A549 (cell line): ENCODE measurements around the gene DACT2. TPM values are rescaled to one million over a fixed set of nuclear protein-coding genes. Genes with fewer than 3 reads are reported as not detected.

Source experiments
- ATAC-seq, 2 experiments: fragments of 200-7000 bp in 1 of 2; fragments of >200 bp in 1 of 2; cut with Nextera tagmentation in 1 of 2; cut with Tn5 transposase in 1 of 2; 3 replicates each; pipeline versions ENCODE4 v1.8.0 to v1.9.1; 2018 to 2020; ENCODE audit warnings: mild to moderate bottlenecking in 1 of 2, moderate library complexity in 1 of 2
- CTCF ChIA-PET: fragments of 300-600 bp; sonication (Branson Sonifier 250); formaldehyde crosslinking; extraction: SDS; loops from one replicate; lab custom pipeline; 2021; ENCODE audit warnings: antibody characterized with exemption, inconsistent platforms; lab: Yijun Ruan, JAX
- POLR2A ChIA-PET: fragments of 350-600 bp; formaldehyde crosslinking; extraction: SDS; loops from one replicate; lab custom pipeline; 2021; ENCODE audit warnings: antibody characterized with exemption, inconsistent platforms; lab: Yijun Ruan, JAX
- DNase-seq, 2 experiments: peaks; one replicate each; pipeline versions ENCODE4 v3.0.0 to v3.0.0-alpha.2; 2011 to 2016; ENCODE audit warnings: low read depth in 1 of 2, low spot score in 1 of 2
- FAIRE-seq: peaks from 2 replicates; lab custom pipeline; 2011; peaks lifted over from hg19 to GRCh38; lab: Jason Lieb, UNC
- H3K27ac ChIP-seq, 2 experiments: fragments of >200 bp; sonication (Bioruptor Twin); formaldehyde crosslinking; 3 replicates each; pipeline ENCODE4 v1.5.1; 2016 to 2017
- H3K4me1 ChIP-seq: fragments of >200 bp; sonication (Bioruptor Twin); formaldehyde crosslinking; 3 replicates; pipeline ENCODE4 v1.6.1; 2016
- H3K4me2 ChIP-seq: fragments of >200 bp; sonication (Bioruptor Twin); formaldehyde crosslinking; 3 replicates; pipeline ENCODE4 v1.6.1; 2016
- H3K4me3 ChIP-seq: fragments of >200 bp; sonication (Bioruptor Twin); formaldehyde crosslinking; 3 replicates; pipeline ENCODE4 v1.5.1; 2016
- H3K9me3 ChIP-seq: fragments of >200 bp; sonication (Bioruptor Twin); formaldehyde crosslinking; 3 replicates; pipeline ENCODE4 v1.6.1; 2016
- BCL3 ChIP-seq: fragments of >200 bp; sonication (Bioruptor Twin); formaldehyde crosslinking; IDR thresholded peaks from 3 replicates; pipeline ENCODE4 v1.6.1; 2016
- CBX8 ChIP-seq: fragments of 200-600 bp; sonication (generic); IDR thresholded peaks from 2 replicates; pipeline ENCODE4 v1.6.1; 2016
- CHD4 ChIP-seq: fragments of 200-600 bp; sonication (generic); IDR thresholded peaks from 2 replicates; pipeline ENCODE4 v1.6.1; 2016; ENCODE audit warnings: antibody characterized with exemption, mild to moderate bottlenecking, borderline replicate concordance
- CTCF ChIP-seq: fragments of >200 bp; sonication (Bioruptor Twin); formaldehyde crosslinking; IDR thresholded peaks from 3 replicates; pipeline ENCODE4 v1.5.1; 2016
- E2F6 ChIP-seq: IDR thresholded peaks from 2 replicates; pipeline ENCODE4 v1.6.1; 2012; ENCODE audit warnings: low read depth, borderline replicate concordance
- EHMT2 ChIP-seq: fragments of 200-600 bp; sonication (generic); IDR thresholded peaks from 2 replicates; pipeline ENCODE4 v1.6.1; 2016; ENCODE audit warnings: antibody characterized with exemption, low read depth, mild to moderate bottlenecking, moderate library complexity
- EP300 ChIP-seq, 2 experiments: fragments of >200 bp; sonication (Bioruptor Twin); formaldehyde crosslinking; IDR thresholded peaks; 2 replicates in 1 of 2; 3 replicates in 1 of 2; pipeline ENCODE4 v1.6.1; 2016 to 2017
- ESRRA ChIP-seq: fragments of 150-350 bp; IDR thresholded peaks from 2 replicates; pipeline ENCODE4 v1.6.1; 2014; ENCODE audit warnings: mild to moderate bottlenecking, low read length, borderline replicate concordance
- FOSB ChIP-seq: fragments of 250-450 bp; sonication (Bioruptor Pico); IDR thresholded peaks from 2 replicates; pipeline ENCODE4 v1.5.0; 2020; ENCODE audit warnings: mild to moderate bottlenecking, moderate library complexity
- HEYL ChIP-seq: fragments of 250-450 bp; sonication (Bioruptor Pico); IDR thresholded peaks from 2 replicates; pipeline ENCODE4 v1.8.0; 2021; ENCODE audit warnings: mild to moderate bottlenecking, moderate library complexity
- HOXA7 ChIP-seq: fragments of 250-450 bp; sonication (Bioruptor Pico); IDR thresholded peaks from 2 replicates; pipeline ENCODE4 v1.5.0; 2020; ENCODE audit warnings: mild to moderate bottlenecking, moderate library complexity
- HOXB13 ChIP-seq: fragments of 250-450 bp; sonication (Bioruptor Pico); IDR thresholded peaks from 2 replicates; pipeline ENCODE4 v1.5.0; 2020; ENCODE audit warnings: low read depth, mild to moderate bottlenecking, moderate library complexity
- KDM1A ChIP-seq: fragments of 200-600 bp; sonication (generic); IDR thresholded peaks from 2 replicates; pipeline ENCODE4 v1.6.1; 2016; ENCODE audit warnings: low read depth, mild to moderate bottlenecking
- KDM5A ChIP-seq: fragments of 200-600 bp; sonication (generic); IDR thresholded peaks from 2 replicates; pipeline ENCODE4 v1.6.1; 2016; ENCODE audit warnings: antibody characterized with exemption, mild to moderate bottlenecking
- MAX ChIP-seq: IDR thresholded peaks from 2 replicates; pipeline ENCODE4 v1.6.1; 2012
- MAZ ChIP-seq: fragments of 150-350 bp; IDR thresholded peaks from 2 replicates; pipeline ENCODE4 v1.6.1; 2014; ENCODE audit warnings: antibody characterized with exemption, low read depth, low read length, borderline replicate concordance
- NFE2L2 ChIP-seq: fragments of 150-350 bp; conservative IDR thresholded peaks from 2 replicates; pipeline ENCODE4 v1.6.1; 2014; ENCODE audit warnings: low read length
- NPAS2 ChIP-seq: fragments of 250-450 bp; sonication (Bioruptor Pico); IDR thresholded peaks from 2 replicates; pipeline ENCODE4 v1.8.0; 2022; ENCODE audit warnings: mild to moderate bottlenecking, moderate library complexity, borderline replicate concordance
- NR3C1 ChIP-seq: fragments of >200 bp; sonication (Bioruptor Twin); formaldehyde crosslinking; IDR thresholded peaks from 3 replicates; pipeline ENCODE4 v1.6.1; 2017
- POLR2A ChIP-seq: IDR thresholded peaks from 2 replicates; pipeline ENCODE4 v1.6.1; 2012; ENCODE audit warnings: mild to moderate bottlenecking, low read length
- RAD21 ChIP-seq, 2 experiments: fragments of >200 bp in 1 of 2; sonication (Bioruptor Twin) in 1 of 2; formaldehyde crosslinking in 1 of 2; IDR thresholded peaks in 1 of 2; conservative IDR thresholded peaks in 1 of 2; 2 replicates in 1 of 2; 3 replicates in 1 of 2; pipeline ENCODE4 v1.6.1; 2012 to 2018; ENCODE audit warnings: inconsistent platforms in 1 of 2
- RCOR1 ChIP-seq: fragments of 150-350 bp; IDR thresholded peaks from 2 replicates; pipeline ENCODE4 v1.6.1; 2014; ENCODE audit warnings: antibody characterized with exemption, low read length, low read depth
- RFX5 ChIP-seq: fragments of 450-650 bp; IDR thresholded peaks from 2 replicates; pipeline ENCODE4 v1.7.1; 2014; ENCODE audit warnings: antibody characterized with exemption, mild to moderate bottlenecking, moderate library complexity
- SREBF2 ChIP-seq: fragments of 450-650 bp; IDR thresholded peaks from 2 replicates; pipeline ENCODE4 v1.6.1; 2014; ENCODE audit warnings: mild to moderate bottlenecking, moderate library complexity
- TFCP2L1 ChIP-seq: fragments of 250-450 bp; sonication (Bioruptor Pico); IDR thresholded peaks from 2 replicates; pipeline ENCODE4 v1.5.0; 2021; ENCODE audit warnings: mild to moderate bottlenecking
- USF2 ChIP-seq: fragments of 450-650 bp; IDR thresholded peaks from 2 replicates; pipeline ENCODE4 v1.6.1; 2014; ENCODE audit warnings: antibody characterized with exemption
- ZFP36 ChIP-seq: fragments of 450-650 bp; IDR thresholded peaks from 2 replicates; pipeline ENCODE4 v1.6.1; 2014; ENCODE audit warnings: borderline replicate concordance; ENCODE audit not compliant: partially characterized antibody
- ZNF302 ChIP-seq: fragments of 250-450 bp; sonication (Bioruptor Pico); IDR thresholded peaks from 2 replicates; pipeline ENCODE4 v1.9.0; 2021; ENCODE audit warnings: inconsistent platforms, mild to moderate bottlenecking, moderate library complexity
- WGBS: methylation state at CpG from one replicate; pipeline ENCODE4 v1.1.6; 2017; ENCODE audit errors: missing lambda C conversion rate; 5-methylcytosine and 5-hydroxymethylcytosine counted together
- polyA plus RNA-seq, 4 experiments: library from polyadenylated mRNA; depleted of rRNA in 3 of 4; stranded (reverse); fragments of >200 nt; fragmentation: RNase III in 1 of 4; extraction: RNeasy Plus Mini Kit Qiagen cat#74134 plus additional on column Dnase treatment in 1 of 4; gene quantifications; 2 replicates in 3 of 4; 3 replicates in 1 of 4; pipeline ENCODE4 v1.2.3, GENCODE V29; 2011 to 2017

The DACT2 gene
- polyA plus RNA-seq, 2 of the 4 experiments (the other 2 are of a cell fraction): 0.63 to 1.5 TPM

GRCh38 chr6:168338777-168339176, 19.2 kb upstream of the DACT2 start:
- DNase-seq (no peak), ATAC-seq (no peak), FAIRE-seq (no peak)
- Histone ChIP-seq H3K4me3 (no peak overlapping the region), H3K4me2 (no peak overlapping the region), H3K9me3 (no peaks in the 10 kb centered on the region), H3K27ac (no peak overlapping the region), H3K4me1 (no peaks in the 10 kb centered on the region)
- ChIA-PET CTCF (no interaction called here), POLR2A (no interaction called here)
- no peak for TF ChIP-seq CBX8
- TF ChIP-seq RAD21 (conservative IDR thresholded peaks at IDR 0.05 in 1 of 2, IDR thresholded peaks at IDR 0.05 in 1 of 2): no peak
- TF ChIP-seq EP300 (IDR thresholded peaks at IDR 0.05): no peak
- TF ChIP-seq ZFP36: no peak
- TF ChIP-seq RCOR1: no peak
- no peak for TF ChIP-seq KDM1A
- no peak for TF ChIP-seq NPAS2 (CRISPR knock-in tag)
- no peak for TF ChIP-seq HOXB13 (CRISPR knock-in tag)
- no peak for TF ChIP-seq MAX
- no peak for TF ChIP-seq FOSB
- no peak for TF ChIP-seq NR3C1
- no peak for TF ChIP-seq POLR2A
- no peak for TF ChIP-seq SREBF2
- TF ChIP-seq EHMT2: no peak
- 30% methylated on average over 7 of the region's 7 CpGs for WGBS

GRCh38 chr6:168336967-168337366, 17.4 kb upstream of the DACT2 start:
- no peak for FAIRE-seq
- Histone ChIP-seq H3K4me1 (no peaks in the 10 kb centered on the region), H3K27ac (no peak overlapping the region), H3K4me2 (no peak overlapping the region), H3K4me3 (no peak overlapping the region), H3K9me3 (no peaks in the 10 kb centered on the region)
- ChIA-PET POLR2A (no interaction called here), CTCF (interaction anchor here (1.9 kb wide), 1 partner anchor 143 kb away, joined by 4 read pairs; no protein-coding TSS in a partner anchor)
- no peak for ATAC-seq
- TF ChIP-seq NFE2L2: no peak
- TF ChIP-seq MAZ: no peak
- no peak for TF ChIP-seq HOXA7 (CRISPR knock-in tag)
- TF ChIP-seq HOXB13 (CRISPR knock-in tag): no peak
- TF ChIP-seq EP300 (IDR thresholded peaks at IDR 0.05): no peak
- no peak for TF ChIP-seq TFCP2L1
- TF ChIP-seq KDM5A: no peak
- TF ChIP-seq CTCF: no peak
- TF ChIP-seq ESRRA: no peak
- no peak for TF ChIP-seq CHD4
- TF ChIP-seq USF2: no peak
- no peak for TF ChIP-seq ZNF302 (CRISPR knock-in tag)
- no peak for TF ChIP-seq RFX5
- TF ChIP-seq NPAS2 (CRISPR knock-in tag): no peak
- no peak for TF ChIP-seq BCL3
- no peak for TF ChIP-seq HEYL (CRISPR knock-in tag)
- TF ChIP-seq KDM1A: no peak
- TF ChIP-seq POLR2A: no peak
- no peak for TF ChIP-seq E2F6
- TF ChIP-seq NR3C1: no peak
- no peak for DNase-seq
- WGBS: 38% methylated on average over 4 of the region's 4 CpGs
